Measurements from ENCODE around the gene SPRN.
"Not testable (repeated sequence)": the region's sequence is repeated elsewhere in the genome, so short reads cannot be mapped to it uniquely, and the experiment has no call there.

Gene SPRN

DNA sequence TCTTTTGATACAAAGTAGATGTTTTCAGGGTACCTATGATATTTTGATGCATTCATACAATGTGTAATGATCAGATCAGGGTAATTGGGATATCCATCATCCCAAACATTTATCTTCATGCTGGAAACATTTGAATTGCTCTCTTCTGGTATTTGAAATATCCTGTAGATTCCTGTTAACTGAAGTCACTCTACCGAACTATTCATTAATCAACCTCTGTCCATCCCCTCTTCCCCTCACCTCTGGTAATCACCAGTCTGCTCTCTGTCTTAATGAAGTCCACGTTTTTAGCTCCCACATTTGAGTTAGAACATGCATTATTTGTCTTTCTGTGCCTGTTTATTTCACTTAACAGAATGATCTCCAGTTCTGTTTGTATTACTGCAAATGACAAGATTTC is 19.2 kb downstream of the SPRN start:
- DNase-seq, result no peak

DNA sequence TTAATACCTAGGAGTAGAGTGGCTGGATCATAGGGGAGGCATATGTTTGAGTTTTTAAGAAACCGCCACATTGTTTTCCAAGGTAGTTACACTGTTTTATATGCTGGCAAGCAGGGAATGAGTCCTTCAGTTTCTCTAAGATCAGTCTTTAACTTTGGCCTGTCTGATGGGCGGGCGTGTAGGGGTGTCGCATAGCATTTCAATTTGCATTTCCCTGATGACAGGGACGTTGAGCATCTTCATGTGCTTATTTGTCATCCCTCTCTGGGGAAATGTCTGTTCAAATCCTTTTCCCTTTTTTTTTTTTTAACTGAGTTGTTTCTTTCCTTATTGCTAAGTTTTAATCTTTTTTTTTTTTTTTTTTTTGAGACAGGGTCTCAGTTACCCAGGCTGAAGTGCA is 20.6 kb downstream of the SPRN start:
- DNase-seq, result no peak

DNA sequence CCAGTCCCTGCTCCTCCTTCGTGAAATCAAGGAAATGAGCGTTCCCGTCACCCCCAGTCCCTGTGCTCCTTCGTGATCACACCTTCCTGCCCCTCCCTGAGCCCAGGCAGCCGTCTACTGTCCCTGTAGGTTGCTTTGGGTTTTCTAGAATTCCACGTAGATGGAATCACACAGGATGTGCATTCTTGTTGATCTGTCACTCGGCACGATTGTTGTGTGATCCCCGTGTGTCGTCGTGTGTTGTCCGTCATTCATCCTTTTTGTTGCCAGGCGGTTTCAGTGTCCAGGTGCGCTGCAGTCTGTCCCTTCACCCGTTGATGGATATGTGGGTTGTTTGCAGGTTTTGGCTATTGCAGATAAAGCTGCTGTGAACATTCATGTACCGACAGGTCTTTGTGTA is 21.1 kb downstream of the SPRN start:
- no peak for DNase-seq

DNA sequence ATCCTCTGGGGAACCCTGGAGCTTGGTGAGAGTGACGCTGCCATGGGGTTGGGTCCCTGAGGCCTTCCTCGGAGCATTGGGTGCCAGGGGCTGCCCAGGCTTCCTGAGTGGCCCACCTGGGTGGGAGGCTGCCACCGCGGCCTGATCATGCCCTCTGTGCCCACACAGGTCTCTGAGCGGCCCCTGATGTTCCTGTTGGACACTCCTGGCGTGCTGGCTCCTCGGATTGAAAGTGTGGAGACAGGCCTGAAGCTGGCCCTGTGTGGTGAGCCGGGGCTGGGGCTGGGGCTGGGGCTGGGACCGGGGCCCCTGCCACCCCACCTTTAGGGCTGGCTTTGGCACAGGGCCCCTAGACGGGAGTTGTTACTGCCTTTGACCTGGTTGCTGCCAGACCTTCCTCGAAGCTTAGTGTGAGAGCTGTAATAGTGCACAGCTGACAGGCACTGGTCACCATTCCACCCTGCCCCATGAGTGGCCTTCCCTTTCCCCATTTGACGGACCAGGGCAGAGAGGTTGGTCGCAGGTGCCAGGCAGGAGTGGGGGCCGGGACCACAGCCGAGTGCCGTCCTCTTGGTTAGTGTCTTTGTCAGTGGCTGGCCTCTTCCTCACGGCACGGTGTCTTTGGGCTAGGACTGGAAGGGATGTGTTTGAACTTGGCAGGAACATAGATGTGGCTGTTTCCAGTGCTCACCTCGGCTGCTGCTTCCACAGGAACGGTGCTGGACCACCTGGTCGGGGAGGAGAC is 22.3 kb downstream of the SPRN start:
- no peak for DNase-seq

DNA sequence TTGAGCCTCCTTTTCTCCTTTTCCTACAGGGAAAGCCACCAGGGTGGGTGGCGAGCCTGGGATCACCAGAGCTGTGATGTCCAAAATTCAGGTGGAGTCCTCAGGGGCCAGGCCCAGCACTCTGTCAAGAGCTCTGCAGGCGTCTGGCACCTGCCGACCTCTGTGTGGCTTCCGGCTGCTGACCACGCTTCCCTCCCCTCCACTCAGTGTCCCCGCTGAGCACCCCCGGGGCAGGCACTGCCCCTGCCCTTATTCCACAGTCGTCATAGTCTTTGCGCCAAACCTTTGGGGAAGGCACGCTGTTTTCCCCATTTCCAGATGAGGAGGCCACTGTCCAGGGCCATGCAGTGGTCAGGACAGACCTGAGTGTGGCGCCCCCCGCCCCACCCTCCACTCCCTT is 22.9 kb downstream of the SPRN start:
- DNase-seq, result no peak

DNA sequence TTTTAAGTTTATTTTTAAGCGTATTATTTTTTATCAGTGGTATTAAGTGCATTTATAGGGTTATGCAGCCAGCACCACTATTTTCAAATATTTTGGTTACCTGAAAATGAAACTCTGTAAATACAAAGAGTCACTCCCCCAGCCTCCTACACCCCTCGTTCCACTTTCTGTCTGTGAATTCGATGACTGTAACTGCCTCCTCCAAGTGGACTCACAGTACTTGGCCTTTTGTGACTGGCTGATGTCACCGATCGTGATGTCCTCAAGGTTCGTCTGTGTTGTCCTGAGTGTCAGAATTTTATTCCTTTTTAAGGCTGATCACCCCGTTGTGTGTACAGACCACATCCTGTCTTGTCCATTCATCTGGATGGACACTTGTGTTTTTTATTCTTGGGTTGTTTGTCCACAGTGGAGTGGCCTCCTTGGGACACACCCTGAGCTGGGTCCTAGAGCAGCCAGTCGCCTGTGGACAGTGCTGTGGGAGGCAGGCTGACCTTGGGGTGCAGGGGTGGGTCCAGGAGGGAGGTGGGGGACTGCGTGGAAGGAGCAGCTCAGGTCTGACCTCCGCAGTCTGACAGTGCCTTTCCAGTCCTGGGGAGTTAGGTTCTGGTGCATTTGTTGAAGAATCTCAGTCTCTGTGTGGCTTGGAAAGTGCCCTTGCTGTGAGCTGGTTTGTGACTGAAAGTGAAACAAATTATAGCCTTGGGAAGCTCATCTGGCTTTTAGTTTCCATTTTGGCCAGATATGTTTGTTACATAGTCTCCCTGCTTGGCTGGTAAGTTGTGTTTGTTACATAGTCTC is 23.6 kb downstream of the SPRN start:
- no peak for DNase-seq

DNA sequence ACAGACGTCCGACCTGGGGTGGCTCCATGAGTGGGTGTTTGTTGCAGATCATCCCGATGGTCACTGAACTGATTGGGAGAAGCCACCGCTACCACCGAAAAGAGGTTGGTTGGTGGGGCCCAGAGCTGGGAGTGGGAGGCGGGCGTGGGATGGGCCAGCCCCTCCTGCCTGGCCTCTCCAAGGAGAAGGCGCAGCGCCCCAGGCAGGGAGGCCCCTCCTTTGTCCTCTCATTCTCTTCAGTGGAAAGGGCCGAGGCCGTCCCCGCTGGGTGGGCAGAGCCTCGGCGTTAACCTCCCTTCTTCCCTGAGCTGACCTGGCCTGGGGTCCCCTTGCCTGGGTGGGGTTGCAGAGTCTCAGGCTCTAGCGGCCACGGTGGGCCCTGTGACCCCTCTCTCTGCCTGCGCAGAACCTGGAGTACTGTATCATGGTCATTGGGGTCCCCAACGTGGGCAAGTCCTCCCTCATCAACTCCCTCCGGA is 25.3 kb downstream of the SPRN start:
- DNase-seq, result no peak

DNA sequence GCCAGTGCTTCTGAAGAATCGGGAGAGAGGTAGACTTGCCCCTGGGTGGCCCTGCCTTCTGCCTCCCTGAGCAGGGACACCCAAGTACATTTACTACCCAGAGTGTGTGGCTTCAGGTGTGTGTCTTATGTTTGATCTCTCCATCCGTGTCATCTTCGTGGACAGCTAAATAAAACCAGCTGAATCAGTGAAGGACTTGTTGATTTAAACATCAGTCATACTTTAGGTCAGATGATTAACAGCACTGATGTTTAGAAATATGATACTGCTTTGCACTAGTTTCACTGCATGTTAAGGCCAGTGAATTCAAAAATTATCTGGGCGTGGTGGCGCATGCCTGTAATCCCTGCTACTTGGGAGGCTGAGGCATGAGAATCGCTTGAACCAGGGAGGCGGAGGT is 26.5 kb downstream of the SPRN start:
- no peak for DNase-seq

DNA sequence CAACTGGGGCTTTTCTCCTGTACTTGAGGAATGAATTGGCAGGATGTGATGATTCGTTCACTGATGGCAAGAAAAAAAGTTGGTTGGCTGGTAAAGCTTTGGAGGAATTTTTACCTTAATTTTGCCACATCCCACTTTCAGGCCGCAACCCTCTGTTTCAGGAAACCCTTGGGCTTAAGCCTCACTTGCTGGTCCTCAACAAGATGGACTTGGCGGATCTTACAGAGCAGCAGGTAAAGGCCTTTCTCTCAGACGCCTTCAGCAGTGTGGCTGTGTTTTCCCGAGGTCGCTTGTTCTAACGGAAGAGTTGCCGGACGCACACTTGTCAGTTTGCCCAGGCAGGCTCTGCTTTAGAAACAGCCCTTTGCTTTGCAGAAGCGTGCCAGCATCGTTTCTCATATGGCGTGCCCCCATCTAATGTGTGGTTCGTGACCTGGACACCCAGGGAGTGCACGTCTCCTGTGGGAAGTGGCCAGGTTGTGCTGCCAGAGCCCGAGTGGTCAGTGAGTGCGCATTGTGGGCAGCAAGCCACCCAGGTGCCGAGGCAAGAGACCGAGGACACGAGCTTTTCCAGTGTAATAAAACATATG is 28.3 kb downstream of the SPRN start:
- DNase-seq, result no peak

DNA sequence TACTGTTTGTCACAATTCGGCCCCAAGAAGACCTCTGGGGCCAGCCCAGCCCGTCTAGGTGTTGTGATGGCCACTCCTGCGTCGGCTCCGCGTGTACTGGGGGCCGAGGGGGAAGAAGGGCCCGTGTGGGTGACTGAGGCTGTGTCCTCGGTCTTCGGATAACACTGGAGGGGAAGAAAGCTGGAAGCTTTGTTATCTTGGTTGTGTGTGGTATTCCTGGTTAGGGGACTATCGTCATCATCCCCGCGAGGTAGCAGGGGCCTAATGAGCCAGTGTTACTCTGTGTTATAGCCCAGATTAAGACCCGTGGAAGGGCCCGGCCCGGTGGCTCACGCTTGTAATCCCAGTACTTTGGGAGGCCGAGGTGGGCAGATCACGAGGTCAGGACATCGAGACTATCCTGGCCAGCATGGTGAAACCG is 29.6 kb downstream of the SPRN start:
- peak; percentile 36 for DNase-seq

DNA sequence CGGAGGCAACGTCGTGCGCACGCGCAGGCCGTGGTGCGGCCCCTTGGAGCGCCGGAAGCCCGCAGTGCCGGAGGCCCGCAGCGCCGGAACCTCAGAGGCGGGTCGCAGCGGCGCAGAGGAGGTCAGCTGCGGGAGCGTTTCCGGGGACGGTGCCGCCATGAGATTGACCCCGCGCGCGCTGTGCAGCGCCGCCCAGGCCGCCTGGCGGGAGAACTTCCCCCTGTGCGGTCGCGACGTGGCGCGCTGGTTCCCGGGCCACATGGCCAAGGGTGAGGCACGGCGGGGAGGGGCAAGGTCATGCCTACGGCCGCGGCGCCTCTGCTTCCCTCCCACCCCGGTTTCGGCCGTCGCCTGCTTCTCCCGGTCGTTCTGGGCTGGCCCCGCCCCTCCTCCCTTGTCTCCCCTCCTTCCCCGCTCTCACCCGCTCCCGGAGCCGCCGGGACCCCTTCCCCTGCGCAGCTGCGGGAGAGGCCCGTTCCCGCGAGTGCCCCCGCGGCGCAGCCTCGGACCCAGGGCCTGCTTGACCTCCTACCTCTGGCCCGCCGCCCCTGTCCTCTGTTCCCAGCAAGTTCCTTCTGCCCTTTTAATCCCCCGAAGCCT is 30.3 kb downstream of the SPRN start, which contains the start of gene MTG1:
Gene MTG1 (plus strand): TSS at position 94 of the 600 bp plus-strand sequence. CDS start 64 bp downstream, at position 158.
- DNase-seq, result peak; percentile 96

DNA sequence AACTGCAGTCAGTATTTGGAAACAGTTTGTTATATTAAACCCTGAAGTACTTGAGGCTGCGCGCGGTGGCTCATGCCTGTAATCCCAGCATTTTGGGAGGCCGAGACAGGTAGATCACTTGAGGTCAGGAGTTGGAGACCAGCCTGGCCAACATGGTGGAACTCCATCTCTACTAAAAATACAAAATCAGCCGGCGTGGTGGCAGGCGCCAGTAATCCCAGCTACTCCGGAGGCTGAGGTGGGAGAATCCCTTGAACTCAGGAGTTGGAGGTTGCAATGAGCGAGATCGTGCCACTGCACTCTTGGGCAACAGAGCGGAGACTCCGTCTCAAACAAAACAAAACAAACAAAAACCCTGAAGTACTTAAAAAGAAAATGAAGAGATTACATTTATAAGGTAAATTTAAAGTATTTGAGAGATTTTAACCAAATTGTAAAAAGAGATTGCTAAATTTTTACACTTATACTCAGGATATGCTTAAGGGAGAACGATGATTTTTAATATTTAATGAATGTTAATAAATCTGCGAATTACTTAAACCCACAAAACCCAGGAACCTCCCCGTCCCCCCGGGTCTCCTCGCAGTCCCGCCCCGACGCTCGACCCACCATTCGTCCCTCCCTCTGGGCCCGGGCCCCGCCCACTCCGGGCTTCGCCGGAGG is 30.9 kb downstream of the SPRN start:
- no peak for DNase-seq

DNA sequence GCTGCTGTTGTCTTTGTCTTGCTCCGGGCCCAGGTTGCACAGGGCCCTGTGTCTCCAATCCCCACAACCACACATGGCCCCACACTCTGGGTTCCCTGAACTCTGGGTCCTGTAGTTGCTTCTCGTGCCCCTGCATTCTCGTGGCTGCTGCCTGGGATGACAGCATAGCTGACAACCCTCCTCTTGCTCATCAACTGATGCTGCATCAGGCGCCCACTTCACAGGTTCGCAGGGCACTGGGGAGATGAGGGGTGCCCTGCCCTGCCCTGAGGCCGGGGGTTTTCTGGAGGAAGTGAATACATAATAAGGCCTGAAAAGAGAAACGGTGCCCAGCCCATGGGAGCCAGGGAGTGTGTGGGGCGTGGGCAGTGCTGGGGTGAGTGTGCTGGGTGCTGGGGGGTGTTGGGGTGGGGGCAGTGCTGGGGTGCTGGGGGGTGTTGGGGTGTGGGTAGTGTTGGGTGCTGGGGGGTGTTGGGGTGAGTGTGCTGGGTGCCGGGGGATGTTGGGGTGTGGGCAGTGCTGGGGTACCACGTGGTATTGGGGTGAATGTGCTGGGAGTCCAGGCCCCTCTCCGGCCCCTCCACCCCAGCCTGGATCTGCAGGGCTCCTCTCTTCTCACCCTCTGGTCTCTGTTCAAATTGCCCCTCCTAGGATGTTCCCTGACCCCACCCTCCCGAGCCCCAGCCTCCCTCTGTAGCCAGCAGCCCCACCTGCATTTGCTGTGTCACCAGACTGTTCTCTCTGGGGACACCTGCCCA is 32.5 kb downstream of the SPRN start:
- DNase-seq, result no peak

DNA sequence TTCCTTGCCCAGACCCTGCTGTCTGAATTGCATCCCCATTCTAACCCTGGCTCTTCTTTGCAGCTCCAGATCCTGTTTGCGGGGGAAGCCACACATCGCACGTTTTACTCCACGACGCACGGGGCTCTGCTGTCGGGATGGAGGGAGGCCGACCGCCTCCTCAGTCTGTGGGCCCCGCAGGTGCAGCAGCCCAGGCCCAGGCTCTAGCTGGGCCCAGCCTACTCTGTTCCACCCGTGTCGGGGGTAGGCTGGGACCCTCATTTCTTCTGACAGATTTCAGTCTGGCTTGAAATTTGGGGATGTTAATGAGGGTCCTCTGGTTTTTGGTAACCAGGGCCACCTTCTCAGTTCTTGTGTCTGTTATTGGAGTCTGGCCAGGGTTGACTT is 33.2 kb downstream of the SPRN start:
- DNase-seq, result no peak

DNA sequence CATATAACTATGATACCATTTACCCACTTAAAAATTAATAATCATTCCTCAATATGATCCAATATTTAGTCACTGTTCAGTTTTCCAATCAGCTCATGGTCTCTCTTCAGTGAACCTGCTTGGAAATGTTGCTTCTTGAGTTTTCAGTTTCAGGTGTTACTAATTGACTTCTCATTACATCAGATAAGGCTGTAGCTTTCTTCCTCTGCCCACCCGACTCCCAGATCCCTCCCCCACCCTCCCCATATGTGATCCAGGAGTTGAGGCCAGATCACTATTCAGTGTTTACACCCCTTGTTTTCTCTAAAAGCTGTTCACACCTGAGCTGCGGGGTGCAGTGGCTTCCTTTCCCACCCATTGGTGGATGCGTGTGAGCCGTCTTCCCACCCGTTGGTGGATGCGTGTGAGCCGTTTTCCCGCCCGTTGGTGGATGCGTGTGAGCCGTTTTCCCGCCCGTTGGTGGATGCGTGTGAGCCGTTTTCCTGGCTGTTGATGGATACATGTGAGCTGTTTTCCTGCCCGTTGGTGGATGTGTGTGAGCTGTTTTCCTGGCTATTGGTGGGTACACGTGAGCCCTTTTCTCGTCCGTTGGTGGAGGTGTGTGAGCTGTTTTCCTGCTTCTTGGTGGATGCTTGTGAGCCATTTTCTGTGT is 33.7 kb downstream of the SPRN start:
- no peak for DNase-seq

DNA sequence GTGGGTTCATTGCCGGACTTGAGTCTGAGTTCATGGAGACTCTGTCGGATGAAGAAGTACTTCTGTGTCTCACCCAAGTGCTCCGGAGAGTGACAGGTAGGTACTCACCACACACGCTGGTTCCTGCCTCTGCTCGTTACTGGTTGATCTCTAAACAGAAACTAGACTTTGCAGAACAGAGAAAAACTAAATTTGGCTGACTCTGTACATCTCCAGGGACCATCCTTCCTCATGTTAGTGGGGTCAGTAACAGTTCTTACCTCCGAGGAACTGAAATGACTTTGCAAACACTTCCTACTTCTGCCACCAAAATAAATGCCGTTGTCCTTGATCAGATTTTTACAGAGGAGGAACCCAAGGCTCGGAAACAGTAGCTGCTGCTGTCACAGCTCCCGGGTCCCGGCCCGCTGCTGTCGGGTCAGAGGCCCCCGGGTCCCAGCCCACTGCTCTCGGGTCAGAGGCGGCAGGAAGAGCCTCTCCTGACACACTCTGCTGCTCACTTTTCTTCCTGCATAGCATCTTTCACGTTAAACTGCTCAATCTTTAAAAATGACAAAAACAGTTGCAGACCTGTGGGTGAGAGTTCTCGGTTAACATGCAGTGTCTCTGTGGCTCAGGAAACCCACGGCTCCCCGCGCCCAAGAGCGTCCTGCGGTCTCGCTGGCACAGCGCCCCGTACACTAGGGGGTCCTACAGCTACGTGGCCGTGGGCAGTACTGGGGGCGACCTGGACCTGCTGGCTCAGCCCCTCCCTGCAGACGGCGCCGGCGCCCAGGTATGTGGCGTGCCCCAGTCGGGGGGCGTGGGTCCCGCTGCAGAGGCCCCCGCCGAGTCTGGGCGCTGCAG is 35.2 kb downstream of the SPRN start:
- DNase-seq, result peak; percentile 51

DNA sequence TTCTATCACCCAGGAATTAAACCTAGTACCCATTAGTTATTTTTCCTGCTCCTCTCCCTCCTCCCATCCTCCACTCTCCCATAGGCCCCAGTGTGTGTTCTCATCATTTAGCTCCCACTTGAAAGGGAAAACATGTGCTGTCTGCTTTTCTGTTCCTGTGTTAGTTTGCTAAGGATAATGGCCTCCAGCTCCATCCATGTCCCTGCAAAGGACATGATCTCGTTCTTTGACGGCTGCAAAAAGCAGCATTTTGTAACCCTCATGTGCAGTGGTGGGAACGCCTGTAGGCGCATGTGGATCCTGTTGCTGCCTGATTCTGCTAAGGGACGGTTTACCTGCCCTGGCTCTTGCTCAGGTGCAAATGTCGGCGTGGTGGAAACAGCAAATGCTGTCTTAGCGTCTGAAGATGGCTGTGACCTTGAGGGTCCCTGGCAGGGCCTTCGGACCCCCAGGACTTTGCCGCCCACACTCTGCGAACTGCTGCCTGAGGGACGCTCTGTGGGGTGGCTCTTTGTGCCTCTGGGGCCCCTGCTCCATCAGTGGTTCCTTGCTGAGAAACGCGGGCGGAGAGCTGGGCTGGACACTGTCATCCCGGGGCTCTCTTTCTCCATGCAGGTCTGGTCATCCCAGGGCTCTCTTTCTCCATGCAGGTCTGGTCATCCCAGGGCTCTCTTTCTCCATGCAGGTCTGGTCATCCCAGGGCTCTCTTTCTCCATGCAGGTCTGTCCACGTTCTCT is 36.0 kb downstream of the SPRN start:
- DNase-seq, result peak; percentile 57

DNA sequence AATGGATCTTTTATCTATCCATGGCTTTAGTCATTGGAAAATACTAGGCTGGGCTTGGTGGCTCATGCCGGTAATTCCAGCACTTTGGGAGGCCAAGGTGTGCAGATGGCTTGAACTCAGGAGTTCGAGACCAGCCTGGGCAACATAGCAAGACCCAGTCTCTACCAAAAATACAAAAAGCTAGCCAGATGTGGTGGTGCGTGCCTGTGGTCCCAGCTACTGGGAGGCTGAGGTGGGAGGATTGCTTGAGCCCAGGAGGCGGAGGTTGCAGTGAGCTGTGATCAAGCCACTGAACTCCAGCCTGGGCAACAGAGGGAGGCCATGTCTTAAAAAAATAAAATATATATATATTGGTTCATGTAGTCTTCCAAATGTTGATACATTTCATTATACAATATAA is 37.5 kb downstream of the SPRN start:
- DNase-seq, result not testable (repeated sequence)

DNA sequence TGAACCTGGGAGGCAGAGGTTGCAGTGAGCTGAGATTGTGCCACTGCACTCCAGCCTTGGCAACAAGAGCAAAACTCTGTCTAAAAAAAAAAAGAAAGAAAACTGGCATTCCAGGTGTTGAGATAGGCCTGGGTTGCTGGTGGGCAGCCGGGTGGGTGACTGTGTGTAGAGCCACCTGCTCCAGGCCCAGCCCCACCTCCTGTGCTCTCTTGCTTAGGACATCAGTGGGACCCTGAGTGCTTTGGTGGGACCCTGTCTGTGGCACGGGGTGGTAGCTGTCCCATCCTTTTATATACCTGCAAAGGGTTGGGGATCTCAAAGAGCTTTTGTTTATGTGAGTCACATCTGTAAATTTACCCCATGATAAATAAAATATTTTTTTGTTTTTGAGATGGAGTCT is 39.2 kb downstream of the SPRN start:
- no peak for DNase-seq

DNA sequence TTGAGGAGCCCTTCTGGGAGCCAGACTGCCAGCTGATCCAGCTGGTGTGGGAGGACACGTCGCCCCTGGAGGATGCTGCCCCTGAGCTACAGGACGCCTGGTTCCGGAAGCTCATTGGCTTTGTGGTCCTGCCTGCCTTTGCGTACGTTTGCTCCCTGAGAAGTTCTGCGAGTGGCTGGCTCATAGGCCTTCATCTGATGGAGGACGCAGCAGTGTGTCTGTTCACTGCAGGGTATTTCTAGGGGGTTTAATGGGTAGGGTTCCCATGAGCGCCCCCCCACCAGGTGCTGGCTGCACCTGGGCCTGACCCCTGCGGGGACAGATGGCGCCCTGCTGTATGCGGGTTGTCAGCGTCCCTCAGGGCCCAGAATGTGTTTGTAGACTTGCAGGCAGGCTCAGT is 40.4 kb downstream of the SPRN start:
- no peak for DNase-seq
